Activated T-helper 17 cell treated with anti-CD3 and anti-CD28 coated beads, Interleukin-2, amount 50 U/mL, for 72 hours (primary cell): Measurements from ENCODE around the gene CGB5. TPM values are rescaled to one million over a fixed set of nuclear protein-coding genes. Genes with fewer than 3 reads are reported as not detected.
"Not testable (repeated sequence)": the region's sequence is repeated elsewhere in the genome, so short reads cannot be mapped to it uniquely, and the experiment has no call there.

Source experiments
- ATAC-seq: fragments of 150-1000 bp; cut with Tn5 transposase; replicated peaks from 2 replicates; pipeline ENCODE4 v1.10.0; 2021; ENCODE audit warnings: mild to moderate bottlenecking, moderate library complexity
- H3K27ac Mint-ChIP-seq: one replicate; pipeline ENCODE4 v1.8.0; 2022; ENCODE audit warnings: mixed read lengths
- H3K27me3 Mint-ChIP-seq: one replicate; pipeline ENCODE4 v1.8.0; 2022; ENCODE audit warnings: mixed read lengths
- H3K36me3 Mint-ChIP-seq: one replicate; pipeline ENCODE4 v1.8.0; 2022; ENCODE audit warnings: low read depth, mild to moderate bottlenecking, mixed read lengths
- H3K4me1 Mint-ChIP-seq: one replicate; pipeline ENCODE4 v1.8.0; 2022; ENCODE audit warnings: mixed read lengths
- H3K4me3 Mint-ChIP-seq: one replicate; pipeline ENCODE4 v1.8.0; 2022; ENCODE audit warnings: mild to moderate bottlenecking, mixed read lengths
- H3K9me3 Mint-ChIP-seq: one replicate; pipeline ENCODE4 v1.8.0; 2022; ENCODE audit warnings: mixed read lengths
- total RNA-seq, 2 donors: library from RNA; stranded (reverse); gene quantifications; one replicate each; pipeline ENCODE4 v1.2.3, GENCODE V29; 2022

Gene CGB5
- total RNA-seq, 2 donors from 2014 or later, result not detected

GRCh38 chr19:49017666-49018351 lies 25.8 kb upstream of the CGB5 start:
- Mint-ChIP-seq H3K9me3 (no peaks in the 10 kb centered on the region), H3K4me1 (peaks cover 15% of the 10 kb centered on the region), H3K27ac (no peak overlapping the region), H3K4me3 (peak overlapping the region; percentile 94), H3K36me3 (peaks cover 19% of the 10 kb centered on the region), H3K27me3 (peaks cover 4% of the 10 kb centered on the region)
- ATAC-seq, result peak; percentile 59

GRCh38 chr19:49018388-49019241 lies 25.0 kb upstream of the CGB5 start:
- Mint-ChIP-seq H3K4me3 (peak overlapping the region; percentile 94), H3K4me1 (peaks cover 15% of the 10 kb centered on the region), H3K27ac (peak overlapping the region; percentile 90), H3K36me3 (peaks cover 12% of the 10 kb centered on the region)
- peak; percentile 11 for ATAC-seq
- H3K27me3 Mint-ChIP-seq, H3K9me3 Mint-ChIP-seq: not testable (repeated sequence)

- H3K27ac Mint-ChIP-seq, result peak overlapping the region; percentile 90
- peak; percentile 63 for ATAC-seq
- no peaks in the 10 kb centered on the region for H3K9me3 Mint-ChIP-seq
- peak overlapping the region; percentile 94 for H3K4me3 Mint-ChIP-seq
- H3K27me3 Mint-ChIP-seq, result peaks cover 4% of the 10 kb centered on the region
- peaks cover 15% of the 10 kb centered on the region for H3K4me1 Mint-ChIP-seq
- H3K36me3 Mint-ChIP-seq, result peaks cover 7% of the 10 kb centered on the region
These were observed 24.3 kb upstream of the CGB5 start for GRCh38 chr19:49019242-49019932.

- H3K27ac Mint-ChIP-seq, result no peak overlapping the region
- peak overlapping the region; percentile 94 for H3K4me3 Mint-ChIP-seq
- peaks cover 15% of the 10 kb centered on the region for H3K4me1 Mint-ChIP-seq
- no peaks in the 10 kb centered on the region for H3K36me3 Mint-ChIP-seq
- H3K9me3 Mint-ChIP-seq, result no peaks in the 10 kb centered on the region
- no peak for ATAC-seq
- H3K27me3 Mint-ChIP-seq, result peaks cover 4% of the 10 kb centered on the region
These were observed 23.3 kb upstream of the CGB5 start for GRCh38 chr19:49020342-49020741.

GRCh38 chr19:49020931-49021895 lies 22.4 kb upstream of the CGB5 start:
- peaks cover 15% of the 10 kb centered on the region for H3K4me1 Mint-ChIP-seq
- peaks cover 4% of the 10 kb centered on the region for H3K27me3 Mint-ChIP-seq
- H3K9me3 Mint-ChIP-seq, result no peaks in the 10 kb centered on the region
- peak overlapping the region; percentile 94 for H3K4me3 Mint-ChIP-seq
- no peak overlapping the region for H3K27ac Mint-ChIP-seq
- peak; percentile 58 for ATAC-seq
- H3K36me3 Mint-ChIP-seq, result no peaks in the 10 kb centered on the region

GRCh38 chr19:49022116-49022515 lies 21.5 kb upstream of the CGB5 start:
- H3K27ac Mint-ChIP-seq, result no peak overlapping the region
- H3K4me1 Mint-ChIP-seq, result peaks cover 15% of the 10 kb centered on the region
- H3K36me3 Mint-ChIP-seq, result no peaks in the 10 kb centered on the region
- no peak for ATAC-seq
- no peak overlapping the region for H3K4me3 Mint-ChIP-seq
- H3K27me3 Mint-ChIP-seq, result peaks cover 4% of the 10 kb centered on the region
- H3K9me3 Mint-ChIP-seq, result no peaks in the 10 kb centered on the region

GRCh38 chr19:49024233-49024632 lies 19.4 kb upstream of the CGB5 start, which contains the start of gene CGB3:
CGB3 (minus strand) TSS chr19:49024333; CDS start chr19:49023971, 362 bp downstream.
- not testable (repeated sequence) for H3K27ac Mint-ChIP-seq, H3K4me3 Mint-ChIP-seq, H3K9me3 Mint-ChIP-seq, H3K36me3 Mint-ChIP-seq, H3K27me3 Mint-ChIP-seq, ATAC-seq
- H3K4me1 Mint-ChIP-seq, result peaks cover 11% of the 10 kb centered on the region

- H3K9me3 Mint-ChIP-seq, H3K27ac Mint-ChIP-seq, H3K27me3 Mint-ChIP-seq, ATAC-seq, H3K4me3 Mint-ChIP-seq, H3K36me3 Mint-ChIP-seq, H3K4me1 Mint-ChIP-seq: not testable (repeated sequence)
These were observed 18.6 kb upstream of the CGB5 start for GRCh38 chr19:49025088-49025487.

- H3K4me3 Mint-ChIP-seq, H3K27me3 Mint-ChIP-seq, H3K4me1 Mint-ChIP-seq, H3K9me3 Mint-ChIP-seq, H3K36me3 Mint-ChIP-seq, ATAC-seq, H3K27ac Mint-ChIP-seq: not testable (repeated sequence)
These were observed 18.0 kb upstream of the CGB5 start for GRCh38 chr19:49025599-49025998.

GRCh38 chr19:49028686-49029085 lies 15.0 kb upstream of the CGB5 start:
- not testable (repeated sequence) for H3K9me3 Mint-ChIP-seq, H3K36me3 Mint-ChIP-seq, H3K4me3 Mint-ChIP-seq, H3K27me3 Mint-ChIP-seq, H3K4me1 Mint-ChIP-seq, H3K27ac Mint-ChIP-seq, ATAC-seq

- H3K36me3 Mint-ChIP-seq, H3K4me3 Mint-ChIP-seq, H3K27ac Mint-ChIP-seq, H3K4me1 Mint-ChIP-seq, ATAC-seq, H3K9me3 Mint-ChIP-seq, H3K27me3 Mint-ChIP-seq: not testable (repeated sequence)
These were observed 13.9 kb upstream of the CGB5 start for GRCh38 chr19:49029749-49030148.

- H3K27ac Mint-ChIP-seq, result not testable (repeated sequence)
These were observed 13.3 kb upstream of the CGB5 start for GRCh38 chr19:49030323-49030722.

GRCh38 chr19:49031642-49032301 lies 11.9 kb upstream of the CGB5 start, which contains the start of gene CGB2:
CGB2 (plus strand) TSS chr19:49031890; CDS start chr19:49032096, 206 bp downstream.
- H3K9me3 Mint-ChIP-seq, H3K36me3 Mint-ChIP-seq, H3K4me1 Mint-ChIP-seq, H3K27me3 Mint-ChIP-seq: not testable (repeated sequence)
- peak within 1 kb of the TSS; percentile 55 for H3K4me3 Mint-ChIP-seq
- H3K27ac Mint-ChIP-seq, result peak within 1 kb of the TSS; percentile 89
- ATAC-seq, result peak; percentile 97

More at GRCh38 chr19:49030323-49030722, 13.3 kb upstream of the CGB5 start:
- not testable (repeated sequence) for H3K4me3 Mint-ChIP-seq, H3K4me1 Mint-ChIP-seq, H3K36me3 Mint-ChIP-seq, H3K9me3 Mint-ChIP-seq, H3K27me3 Mint-ChIP-seq, ATAC-seq
